Measurements from ENCODE around the gene MBD3L2. TPM values are rescaled to one million over a fixed set of nuclear protein-coding genes. Genes with fewer than 3 reads are reported as not detected.
"Not testable (repeated sequence)": the region's sequence is repeated elsewhere in the genome, so short reads cannot be mapped to it uniquely, and the experiment has no call there.

MBD3L2 gene
- total and polyA plus RNA-seq, 3 donors from 2014 or later: not detected

- no CpG with 5 or more reads among the region's 8 CpGs for WGBS, 2 donors
- H3K27me3 ChIP-seq; H3K4me1 ChIP-seq; intact Hi-C loops (cut with DNase I; ENCODE audit: low total_unique reads); H3K27ac ChIP-seq; DNase-seq; H3K4me3 ChIP-seq; H3K9me3 ChIP-seq; H3K36me3 ChIP-seq (ENCODE audit: low read depth, missing control alignments): not testable (repeated sequence)
Measured at GRCh38 chr19:7058576-7058975, 9.5 kb downstream of the MBD3L2 start, which contains the start of gene MBD3L3. Gene MBD3L3, minus strand, starts transcription at chr19:7058676. Its CDS starts 71 bp downstream, at chr19:7058605.

GRCh38 chr19:7059977-7060376 is 10.9 kb downstream of the MBD3L2 start:
- intact Hi-C loops (cut with DNase I; ENCODE audit: low total_unique reads): not testable (repeated sequence)

GRCh38 chr19:7063339-7063738 is 14.2 kb downstream of the MBD3L2 start:
- WGBS, 2 donors: 75 to 79% methylated on average over 4 of the region's 4 CpGs
- DNase-seq: no peak
- no peak for TF ChIP-seq POLR2A (IDR thresholded peaks at IDR 0.05)
- no peak for TF ChIP-seq CTCF (IDR thresholded peaks at IDR 0.05)
- no peak overlapping the region for H3K27ac ChIP-seq
- H3K9me3 ChIP-seq: no peaks in the 10 kb centered on the region
- no peak overlapping the region for H3K4me3 ChIP-seq
- intact Hi-C loops (cut with DNase I; ENCODE audit: low total_unique reads): no loop called here
- H3K27me3 ChIP-seq: no peaks in the 10 kb centered on the region
- no peaks in the 10 kb centered on the region for H3K36me3 ChIP-seq (ENCODE audit: low read depth, missing control alignments)
- H3K4me1 ChIP-seq: no peaks in the 10 kb centered on the region

More at GRCh38 chr19:7059977-7060376, 10.9 kb downstream of the MBD3L2 start:
- H3K36me3 ChIP-seq (ENCODE audit: low read depth, missing control alignments); H3K27me3 ChIP-seq; H3K4me1 ChIP-seq; H3K9me3 ChIP-seq; H3K27ac ChIP-seq; DNase-seq; H3K4me3 ChIP-seq: not testable (repeated sequence)
- 39 to 73% methylated on average over 1 to 2 of the region's 2 CpGs for WGBS, 2 donors

GRCh38 chr19:7063764-7064418 is 14.8 kb downstream of the MBD3L2 start:
- DNase-seq: no peak
- no peak for TF ChIP-seq CTCF (IDR thresholded peaks at IDR 0.05)
- Histone ChIP-seq H3K27ac (no peak overlapping the region), H3K4me3 (no peak overlapping the region), H3K36me3 (ENCODE audit: low read depth, missing control alignments) (no peaks in the 10 kb centered on the region), H3K4me1 (no peaks in the 10 kb centered on the region), H3K9me3 (no peaks in the 10 kb centered on the region), H3K27me3 (no peaks in the 10 kb centered on the region)
- 86 to 94% methylated on average over 9 of the region's 9 CpGs for WGBS, 2 donors
- intact Hi-C loops (cut with DNase I; ENCODE audit: low total_unique reads): no loop called here

- 44% methylated on average over 13 of the region's 13 CpGs for WGBS, 2 donors
- H3K27ac ChIP-seq; intact Hi-C loops (cut with DNase I; ENCODE audit: low total_unique reads); H3K4me1 ChIP-seq; H3K27me3 ChIP-seq; H3K4me3 ChIP-seq; H3K36me3 ChIP-seq (ENCODE audit: low read depth, missing control alignments); H3K9me3 ChIP-seq: not testable (repeated sequence)
- peak; percentile 76 for DNase-seq
Measured at GRCh38 chr19:7067122-7067521, 18.0 kb downstream of the MBD3L2 start.

- Histone ChIP-seq H3K4me1 (peaks cover 4% of the 10 kb centered on the region), H3K36me3 (ENCODE audit: low read depth, missing control alignments) (no peaks in the 10 kb centered on the region), H3K27me3 (no peaks in the 10 kb centered on the region), H3K27ac (no peak overlapping the region), H3K9me3 (no peaks in the 10 kb centered on the region), H3K4me3 (no peak overlapping the region)
- no peak for DNase-seq
- TF ChIP-seq POLR2A (IDR thresholded peaks at IDR 0.05) (no peak), CTCF (IDR thresholded peaks at IDR 0.05) (no peak)
- 75% methylated on average over 2 of the region's 2 CpGs for WGBS, 2 donors
- intact Hi-C loops (cut with DNase I; ENCODE audit: low total_unique reads): no loop called here
Measured at GRCh38 chr19:7067716-7068115, 18.6 kb downstream of the MBD3L2 start.
